Endothelial cell of umbilical vein (primary cell): ENCODE measurements around the gene SLC5A10. TPM values are rescaled to one million over a fixed set of nuclear protein-coding genes. Genes with fewer than 3 reads are reported as not detected.

Source experiments
- Bru-seq: library from RNA; stranded (reverse); fragments of 400-500 nt; gene quantifications from one replicate; lab custom pipeline; 2021; lab: Mats Ljungman, UMichigan
- BruChase-seq, 2 experiments: library from RNA; stranded (reverse); fragments of 400-500 nt; gene quantifications; one replicate each; lab custom pipeline; 2021; lab: Mats Ljungman, UMichigan
- BruUV-seq: library from RNA; stranded (reverse); fragments of 400-500 nt; replicated peaks from 2 replicates; lab custom pipeline; 2021; lab: Mats Ljungman, UMichigan
- CTCF ChIA-PET: fragments of 300-600, 350-600 bp; sonication (Branson Sonifier 250); formaldehyde crosslinking; loops from one replicate; lab custom pipeline; 2021; ENCODE audit warnings: antibody characterized with exemption, inconsistent platforms; lab: Charles Lee
- POLR2A ChIA-PET: fragments of 300-600, 350-600 bp; sonication (Branson Sonifier 250); formaldehyde crosslinking; loops from one replicate; lab custom pipeline; 2021; ENCODE audit warnings: antibody characterized with exemption, inconsistent platforms; lab: Charles Lee
- DNase-seq: peaks from one replicate; pipeline ENCODE4 v3.0.0-alpha.2; 2011; ENCODE audit warnings: low read depth, low spot score
- FAIRE-seq: peaks from 2 replicates; lab custom pipeline; 2011; peaks lifted over from hg19 to GRCh38; lab: Jason Lieb, UNC
- H2AFZ ChIP-seq: 2 replicates; pipeline ENCODE4 v1.6.0; 2012; ENCODE audit warnings: low read depth, low read length, control low read depth, inconsistent platforms
- H3K27ac ChIP-seq: 2 replicates; pipeline ENCODE4 v1.5.1; 2011; ENCODE audit warnings: low read depth, mild to moderate bottlenecking, control low read depth, low read length, moderate library complexity; ENCODE audit not compliant: insufficient read depth
- H3K27me3 ChIP-seq, 2 experiments: 2 replicates each; pipeline versions ENCODE4 v1.6.0 to v1.6.1; 2011; ENCODE audit warnings: low read length in 2 of 2, mixed read lengths in 1 of 2; ENCODE audit not compliant: control insufficient read depth in 2 of 2, insufficient read depth in 2 of 2
- H3K36me3 ChIP-seq, 2 experiments: 2 replicates in 1 of 2; 3 replicates in 1 of 2; pipeline ENCODE4 v1.5.1; 2011; ENCODE audit warnings: low read length in 2 of 2, mild to moderate bottlenecking in 1 of 2, moderate library complexity in 1 of 2; ENCODE audit not compliant: control insufficient read depth in 2 of 2, insufficient read depth in 2 of 2; ENCODE audit errors: extremely low read depth in 1 of 2
- H3K4me1 ChIP-seq: 3 replicates; pipeline ENCODE4 v1.5.1; 2011; ENCODE audit warnings: mild to moderate bottlenecking, low read length; ENCODE audit not compliant: control insufficient read depth, insufficient read depth; ENCODE audit errors: extremely low read depth
- H3K4me2 ChIP-seq: 2 replicates; pipeline ENCODE4 v1.6.1; 2011; ENCODE audit warnings: low read length, control low read depth, mixed read lengths; ENCODE audit not compliant: insufficient read depth
- H3K4me3 ChIP-seq, 3 experiments: fragments of 200-600 bp in 1 of 3; sonication (generic), shearing (Covaris generic) in 1 of 3; replicated peaks in 1 of 3; 2 replicates each; pipeline ENCODE4 v1.5.1; 2011 to 2016; ENCODE audit warnings: control low read depth in 3 of 3, low read length in 3 of 3, mild to moderate bottlenecking in 2 of 3, inconsistent platforms in 1 of 3, low read depth in 1 of 3, moderate library complexity in 1 of 3; ENCODE audit not compliant: insufficient read depth in 1 of 3
- H3K79me2 ChIP-seq: 2 replicates; pipeline ENCODE4 v1.6.0; 2012; ENCODE audit warnings: low read length, inconsistent platforms; ENCODE audit not compliant: control insufficient read depth, insufficient read depth
- H3K9ac ChIP-seq: replicated peaks from 2 replicates; pipeline ENCODE3; 2011; ENCODE audit warnings: low read length, control low read depth; ENCODE audit not compliant: insufficient read depth; ENCODE audit errors: extremely low read depth
- H3K9me1 ChIP-seq: replicated peaks from 3 replicates; pipeline ENCODE4 v1.6.0; 2011; ENCODE audit warnings: mild to moderate bottlenecking, low read length; ENCODE audit not compliant: control insufficient read depth, insufficient read depth; ENCODE audit errors: extremely low read depth
- H3K9me3 ChIP-seq: replicated peaks from 2 replicates; pipeline ENCODE4 v1.5.1; 2012; ENCODE audit warnings: low read length, inconsistent platforms; ENCODE audit not compliant: control insufficient read depth, insufficient read depth
- H4K20me1 ChIP-seq: replicated peaks from 2 replicates; pipeline ENCODE3; 2011; ENCODE audit warnings: mild to moderate bottlenecking, low read length; ENCODE audit not compliant: control insufficient read depth, insufficient read depth; ENCODE audit errors: extremely low read depth
- EZH2 ChIP-seq: IDR thresholded peaks from 2 replicates; pipeline ENCODE4 v1.6.1; 2012; ENCODE audit warnings: borderline replicate concordance, low read depth, mild to moderate bottlenecking, moderate library complexity, low read length, inconsistent platforms; ENCODE audit not compliant: severe bottlenecking
- POLR2AphosphoS5 ChIP-seq: IDR thresholded peaks from 2 replicates; pipeline ENCODE4 v1.6.1; 2012; ENCODE audit warnings: low read depth, mild to moderate bottlenecking, control low read depth, low read length, moderate library complexity; ENCODE audit not compliant: insufficient read depth
- dilution Hi-C: fragments of 300-500 bp; cut with MboI; formaldehyde crosslinking; loops from one replicate; pipeline ENCODE4 v1.15.0; 2019; ENCODE audit warnings: low sequenced_read_pairs; ENCODE audit not compliant: extremely low pct_ligation_motif_present
- intact Hi-C: fragments of 100-400 bp; cut with micrococcal nuclease; formaldehyde crosslinking; loops from one replicate; pipeline ENCODE4 v1.10.0; 2022
- long read RNA-seq: library from polyadenylated mRNA; stranded (forward); transcript quantifications from one replicate; pipeline ENCODE4 v2.0.0, GENCODE V29; 2021
- polyA minus RNA-seq, 3 experiments: library from RNA; depleted of rRNA, polyadenylated mRNA; stranded (reverse); fragments of >200 nt; gene quantifications; 1 replicate in 1 of 3; 2 replicates in 2 of 3; pipeline ENCODE4 v1.2.3, GENCODE V29; 2011
- polyA plus RNA-seq, 4 experiments: library from polyadenylated mRNA; depleted of rRNA in 3 of 4; stranded (reverse) in 3 of 4; unstranded in 1 of 4; fragments of >200 nt; gene quantifications; 2 replicates each; pipeline versions ENCODE4 v1.2.1 to v1.2.3, GENCODE V29; 2011 to 2012; ENCODE audit warnings: missing spikeins in 1 of 4
- total RNA-seq: library from RNA; stranded (reverse); gene quantifications from 2 replicates; pipeline ENCODE4 v1.2.3, GENCODE V29; 2021
- TF ChIP-seq, protein P1 (sequence below), 2 donors: IDR thresholded peaks; 1 replicate in 1 of 2; 2 replicates in 1 of 2; pipeline ENCODE4 v1.5.1; 2011; ENCODE audit warnings: low read length in 2 of 2, mild to moderate bottlenecking in 2 of 2, moderate library complexity in 2 of 2, control low read depth in 1 of 2, inconsistent platforms in 1 of 2, low read depth in 1 of 2; ENCODE audit not compliant: insufficient read depth in 1 of 2; ENCODE audit errors: extremely low read depth in 1 of 2

The SLC5A10 gene
- total RNA-seq: not detected in 2 replicates
- polyA plus RNA-seq: not detected in 2 replicates
- polyA plus RNA-seq (2011; cell fraction: cytosol; rRNA removed): 0.01 TPM in 1 of 2 replicates, not detected in the other
- not detected in 2 replicates for polyA plus RNA-seq (2011; cell fraction: nucleus; rRNA removed)
- 0.71 and 0.72 TPM in 2 replicates for polyA plus RNA-seq (2012)
- not detected in 2 replicates for polyA minus RNA-seq
- not detected for polyA minus RNA-seq (2011; cell fraction: cytosol; rRNA and poly(A)+ RNA removed)
- not detected in 2 replicates for polyA minus RNA-seq (2011; cell fraction: nucleus; rRNA and poly(A)+ RNA removed)
- Bru-seq, nascent RNA: percentile 1 among the genes with signal in this experiment
- not detected for BruChase-seq, experiment 1, labeled RNA remaining after a 6-hour chase
- BruChase-seq, experiment 2, labeled RNA remaining after a 2-hour chase: not detected
- long read RNA-seq, partial matches to known transcripts: 0 of 10 reads
- long read RNA-seq, other reads (novel, unspliced or antisense): 10 of 10 reads

DNA sequence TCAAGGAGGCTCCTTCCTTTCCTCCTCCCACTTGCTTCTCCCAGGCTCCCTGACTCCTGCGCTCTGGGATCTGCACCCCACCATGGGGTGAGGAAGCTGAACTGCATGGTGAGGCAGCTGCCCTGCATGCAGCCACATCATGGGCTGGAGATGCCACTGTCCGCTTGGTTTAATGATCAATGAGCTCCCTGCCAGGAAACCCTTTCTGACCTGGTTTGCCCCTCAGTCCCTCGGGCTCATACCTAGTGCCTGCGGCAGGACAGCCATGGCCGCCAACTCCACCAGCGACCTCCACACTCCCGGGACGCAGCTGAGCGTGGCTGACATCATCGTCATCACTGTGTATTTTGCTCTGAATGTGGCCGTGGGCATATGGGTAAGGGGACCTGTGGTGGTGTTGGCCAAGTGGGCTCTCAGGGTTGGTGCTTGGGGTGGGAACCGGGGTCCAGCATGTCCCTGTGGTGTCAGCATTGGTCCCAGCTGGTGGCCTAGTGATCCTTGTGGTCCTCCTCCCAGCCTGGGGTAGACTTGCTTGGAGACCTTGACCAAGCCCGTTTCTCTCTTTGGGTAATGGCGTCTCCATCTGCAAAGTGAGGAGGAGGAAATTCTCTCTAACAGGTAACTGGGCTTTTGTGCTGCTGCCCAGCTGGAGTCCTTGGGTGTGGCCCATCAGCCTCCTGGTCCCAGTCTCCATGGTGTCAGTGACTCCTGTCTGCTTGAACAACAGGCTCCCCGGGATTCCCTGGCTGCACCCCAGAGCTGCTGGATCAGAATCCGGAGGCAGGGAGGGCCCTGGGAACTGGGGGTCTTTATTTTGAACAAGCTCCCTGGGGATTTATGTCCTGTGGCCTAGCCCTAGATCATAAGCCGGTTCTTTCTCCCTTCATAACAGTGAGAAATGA, at the start of gene SLC5A10:
TSS of gene SLC5A10 (plus strand) at position 225 of the 902 bp plus-strand sequence. CDS start at position 266, 41 bp downstream.
- Histone ChIP-seq H3K9me3 (no peaks in the 10 kb centered on the region), H3K27me3 (peaks cover 0 to 11% of the 10 kb centered on the region in 2 experiments), H3K36me3 (no peaks in the 10 kb centered on the region), H3K4me1 (no peaks in the 10 kb centered on the region), H3K79me2 (no peaks in the 10 kb centered on the region), H3K9ac (no peak within 1 kb of the TSS), H4K20me1 (no peaks in the 10 kb centered on the region), H2AFZ (no peak within 1 kb of the TSS), H3K9me1 (no peaks in the 10 kb centered on the region), H3K4me2 (no peak within 1 kb of the TSS), H3K27ac (no peak within 1 kb of the TSS), H3K4me3 (no peak within 1 kb of the TSS)
- ChIA-PET CTCF (interaction anchor here (0.8 to 1.7 kb wide), 3 partner anchors 9 to 135 kb away, joined by 3 to 9 read pairs (median 4); no protein-coding TSS in a partner anchor), POLR2A (no interaction called here)
- DNase-seq (no peak), FAIRE-seq (no peak)
- intact Hi-C loops: no loop called here
- TF ChIP-seq EZH2 (no peak), POLR2AphosphoS5 (no peak)
- TF ChIP-seq, protein P1, sequence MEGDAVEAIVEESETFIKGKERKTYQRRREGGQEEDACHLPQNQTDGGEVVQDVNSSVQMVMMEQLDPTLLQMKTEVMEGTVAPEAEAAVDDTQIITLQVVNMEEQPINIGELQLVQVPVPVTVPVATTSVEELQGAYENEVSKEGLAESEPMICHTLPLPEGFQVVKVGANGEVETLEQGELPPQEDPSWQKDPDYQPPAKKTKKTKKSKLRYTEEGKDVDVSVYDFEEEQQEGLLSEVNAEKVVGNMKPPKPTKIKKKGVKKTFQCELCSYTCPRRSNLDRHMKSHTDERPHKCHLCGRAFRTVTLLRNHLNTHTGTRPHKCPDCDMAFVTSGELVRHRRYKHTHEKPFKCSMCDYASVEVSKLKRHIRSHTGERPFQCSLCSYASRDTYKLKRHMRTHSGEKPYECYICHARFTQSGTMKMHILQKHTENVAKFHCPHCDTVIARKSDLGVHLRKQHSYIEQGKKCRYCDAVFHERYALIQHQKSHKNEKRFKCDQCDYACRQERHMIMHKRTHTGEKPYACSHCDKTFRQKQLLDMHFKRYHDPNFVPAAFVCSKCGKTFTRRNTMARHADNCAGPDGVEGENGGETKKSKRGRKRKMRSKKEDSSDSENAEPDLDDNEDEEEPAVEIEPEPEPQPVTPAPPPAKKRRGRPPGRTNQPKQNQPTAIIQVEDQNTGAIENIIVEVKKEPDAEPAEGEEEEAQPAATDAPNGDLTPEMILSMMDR (IDR thresholded peaks at IDR 0.05; ENCODE audit: extremely low read depth in 1 of 2, insufficient read depth in 1 of 2, low read depth in 1 of 2, low read length in 2 of 2): peak; percentile 7 to 19
- dilution Hi-C loops: no loop called here
- no TSS peak for BruUV-seq
